ENCODE measurements around the gene MASP1.

MASP1 gene

GRCh38 chr3:187292631-187293515 lies 1.3 kb upstream of the MASP1 start:
- DNase-seq, result no peak

GRCh38 chr3:187292181-187292580 lies 644 bp upstream of the MASP1 start:
- DNase-seq, result no peak

GRCh38 chr3:187291001-187291511 lies 481 bp downstream of the MASP1 start:
- no peak for DNase-seq

- DNase-seq, result no peak
These were observed 1.0 kb downstream of the MASP1 start for GRCh38 chr3:187290503-187290902.

- DNase-seq, result no peak
These were observed 2.5 kb downstream of the MASP1 start for GRCh38 chr3:187288855-187289605.

GRCh38 chr3:187288131-187288854 lies 3.2 kb downstream of the MASP1 start:
- no peak for DNase-seq

- DNase-seq, result no peak
These were observed 4.3 kb downstream of the MASP1 start for GRCh38 chr3:187287256-187287655.

- no peak for DNase-seq
These were observed 5.0 kb downstream of the MASP1 start for GRCh38 chr3:187286467-187287059.

- DNase-seq, result no peak
These were observed 10.3 kb downstream of the MASP1 start for GRCh38 chr3:187281191-187281714.

GRCh38 chr3:187280644-187281043 lies 10.9 kb downstream of the MASP1 start:
- no peak for DNase-seq

GRCh38 chr3:187277129-187277462 lies 14.4 kb downstream of the MASP1 start:
- no peak for DNase-seq

- no peak for DNase-seq
These were observed 15.0 kb downstream of the MASP1 start for GRCh38 chr3:187276397-187277128.

- DNase-seq, result no peak
These were observed 16.6 kb downstream of the MASP1 start for GRCh38 chr3:187274977-187275338.

- DNase-seq, result no peak
These were observed 17.1 kb downstream of the MASP1 start for GRCh38 chr3:187274315-187274976.

- DNase-seq, result no peak
These were observed 20.0 kb downstream of the MASP1 start for GRCh38 chr3:187271582-187271981.

GRCh38 chr3:187269486-187269885 lies 22.1 kb downstream of the MASP1 start:
- DNase-seq, result no peak

GRCh38 chr3:187267306-187267705 lies 24.2 kb downstream of the MASP1 start:
- no peak for DNase-seq

- DNase-seq, result no peak
These were observed 24.8 kb downstream of the MASP1 start for GRCh38 chr3:187266691-187267090.

- no peak for DNase-seq
These were observed 26.0 kb downstream of the MASP1 start for GRCh38 chr3:187265461-187265955.

GRCh38 chr3:187264911-187265310 lies 26.6 kb downstream of the MASP1 start:
- DNase-seq, result no peak

- DNase-seq, result peak; percentile 22
These were observed 27.5 kb downstream of the MASP1 start for GRCh38 chr3:187264021-187264420.
